Measurements from ENCODE around the gene ZFC3H1. TPM values are rescaled to one million over a fixed set of nuclear protein-coding genes. Genes with fewer than 3 reads are reported as not detected.
"Not testable (repeated sequence)": the region's sequence is repeated elsewhere in the genome, so short reads cannot be mapped to it uniquely, and the experiment has no call there.

ZFC3H1 gene
- total RNA-seq, 1 experiment from 2014 or later, result 37.1 TPM

GRCh38 chr12:71702590-71702989 lies 38.9 kb upstream of the ZFC3H1 start:
- CTCF ChIA-PET, result no interaction called here
- H3K4me3 ChIP-seq (replicated peaks in 1 of 2; ENCODE audit: low read depth in 1 of 2, low read length in 2 of 2), result no peak overlapping the region
- no peaks in the 10 kb centered on the region; a peak in 1 of 4 replicates for H3K36me3 ChIP-seq (ENCODE audit: control insufficient read depth in 1 of 2, insufficient read depth in 2 of 2, low read length in 2 of 2)
- H3K27me3 ChIP-seq (ENCODE audit: insufficient read depth, low read length), result no peaks in the 10 kb centered on the region
- intact Hi-C loops (cut with micrococcal nuclease), result no loop called here
- peaks cover 2 to 3% of the 10 kb centered on the region in 2 experiments; a peak in 2 of 4 replicates for H3K4me1 ChIP-seq (ENCODE audit: control insufficient read depth in 1 of 2, insufficient read depth in 2 of 2, low read length in 2 of 2)
- no peaks in the 10 kb centered on the region for H4K20me1 ChIP-seq (ENCODE audit: insufficient read depth)
- TF ChIP-seq MAX (IDR thresholded peaks at IDR 0.05), result no peak
- no peak for TF ChIP-seq YY1 (IDR thresholded peaks at IDR 0.05; ENCODE audit: extremely low read depth, insufficient replicate concordance, low read depth, low read length)
- no peak for TF ChIP-seq RAD21 (IDR thresholded peaks at IDR 0.05; ENCODE audit: low read depth)
- no peak for TF ChIP-seq POLR2AphosphoS5 (IDR thresholded peaks at IDR 0.05; ENCODE audit: low read depth, low read length)
- TF ChIP-seq CTCF (IDR thresholded peaks at IDR 0.05 in 2 of 3, conservative IDR thresholded peaks at IDR 0.05 in 1 of 3; ENCODE audit: borderline replicate concordance in 1 of 3, insufficient read depth in 1 of 3, low read depth in 2 of 3, low read length in 2 of 3), result no peak
- no peak for TF ChIP-seq EZH2phosphoT487 (IDR thresholded peaks at IDR 0.05; ENCODE audit: borderline replicate concordance)
- TF ChIP-seq JUND (IDR thresholded peaks at IDR 0.05), result no peak
- no peak for TF ChIP-seq EZH2 (IDR thresholded peaks at IDR 0.05)
- TF ChIP-seq CEBPB (IDR thresholded peaks at IDR 0.05; ENCODE audit: low read depth), result no peak
- no peak for TF ChIP-seq ELF1 (IDR thresholded peaks at IDR 0.05; ENCODE audit: borderline replicate concordance, low read depth)
- TF ChIP-seq SIN3A (IDR thresholded peaks at IDR 0.05; ENCODE audit: low read depth), result no peak
- no peak for TF ChIP-seq ZBTB33 (IDR thresholded peaks at IDR 0.05; ENCODE audit: extremely low read depth, insufficient replicate concordance, low read length)
- TF ChIP-seq FOSL1 (IDR thresholded peaks at IDR 0.05; ENCODE audit: low read depth), result no peak
- TF ChIP-seq SRF (IDR thresholded peaks at IDR 0.05; ENCODE audit: low read depth), result no peak
- DNase-seq (ENCODE audit: low read depth, low spot score), result no peak
- no peak overlapping the region for H3K4me2 ChIP-seq (ENCODE audit: low read length)
- ATAC-seq, result no peak
- H3K27ac ChIP-seq (ENCODE audit: low read depth, low read length), result no peak overlapping the region
- no TSS peak for BruUV-seq (replicated peaks)
- H3K9me3 ChIP-seq (ENCODE audit: control insufficient read depth in 1 of 2, insufficient read depth in 1 of 2, low read depth in 1 of 2, low read length in 2 of 2), result no peaks in the 10 kb centered on the region
- no peak overlapping the region for H3K9ac ChIP-seq (ENCODE audit: low read length)
- H2AFZ ChIP-seq (ENCODE audit: low read depth, low read length, poor library complexity, severe bottlenecking), result no peak overlapping the region
- RAD21 ChIA-PET (ENCODE audit: low non-redundant PET in 1 of 2, low total read pairs in 2 of 2, uncharacterized antibody in 2 of 2, unreplicated experiment in 2 of 2), result no interaction called here
- POLR2A ChIA-PET, result no interaction called here
- no peaks in the 10 kb centered on the region for H3K9me2 ChIP-seq (ENCODE audit: insufficient read depth)
- no peaks in the 10 kb centered on the region for H3K79me2 ChIP-seq (ENCODE audit: insufficient read depth, low read length)

- not testable (repeated sequence) for H3K27ac ChIP-seq (ENCODE audit: low read depth, low read length); BruUV-seq (replicated peaks)
Observed at GRCh38 chr12:71702181-71702580, 38.5 kb upstream of the ZFC3H1 start.

More at GRCh38 chr12:71702181-71702580, 38.5 kb upstream of the ZFC3H1 start:
- H3K27me3 ChIP-seq (ENCODE audit: insufficient read depth, low read length); H3K4me3 ChIP-seq (replicated peaks in 1 of 2; ENCODE audit: low read depth in 1 of 2, low read length in 2 of 2); POLR2A ChIA-PET; H3K79me2 ChIP-seq (ENCODE audit: insufficient read depth, low read length); H3K9ac ChIP-seq (ENCODE audit: low read length); H3K4me1 ChIP-seq (ENCODE audit: control insufficient read depth in 1 of 2, insufficient read depth in 2 of 2, low read length in 2 of 2); H3K4me2 ChIP-seq (ENCODE audit: low read length); RAD21 ChIA-PET (ENCODE audit: low non-redundant PET in 1 of 2, low total read pairs in 2 of 2, uncharacterized antibody in 2 of 2, unreplicated experiment in 2 of 2); CTCF ChIA-PET; H3K9me3 ChIP-seq (ENCODE audit: control insufficient read depth in 1 of 2, insufficient read depth in 1 of 2, low read depth in 1 of 2, low read length in 2 of 2); H2AFZ ChIP-seq (ENCODE audit: low read depth, low read length, poor library complexity, severe bottlenecking); H4K20me1 ChIP-seq (ENCODE audit: insufficient read depth); H3K9me2 ChIP-seq (ENCODE audit: insufficient read depth); H3K36me3 ChIP-seq (ENCODE audit: control insufficient read depth in 1 of 2, insufficient read depth in 2 of 2, low read length in 2 of 2); ATAC-seq; DNase-seq (ENCODE audit: low read depth, low spot score); intact Hi-C loops (cut with micrococcal nuclease): not testable (repeated sequence)

All from HCT116 (cell line).